K562 (cell line): Measurements from ENCODE around the gene CPOX. TPM values are rescaled to one million over a fixed set of nuclear protein-coding genes. Genes with fewer than 3 reads are reported as not detected.

ENCODE experiments used
- CEBPB ChIP-seq: fragments of 450-650 bp; IDR thresholded peaks from 2 replicates; pipeline ENCODE4 v1.6.1; 2016; ENCODE audit warnings: missing genetic modification characterization, missing compliant biosample characterization
- FOXJ2 ChIP-seq: fragments of 200-800 bp; sonication (Bioruptor generic); IDR thresholded peaks from 2 replicates; pipeline ENCODE4 v1.6.1; 2016; ENCODE audit warnings: missing genetic modification characterization, missing compliant biosample characterization
- HMG20A ChIP-seq: fragments of 450-650 bp; formaldehyde crosslinking; conservative IDR thresholded peaks from 2 replicates; pipeline ENCODE4 v1.4.0; 2020; ENCODE audit warnings: mild to moderate bottlenecking, mixed read lengths
- PRPF4 ChIP-seq: fragments of 200-400 bp; formaldehyde crosslinking; IDR thresholded peaks from one replicate; pipeline ENCODE4 v1.6.1; 2017; ENCODE audit warnings: low read length, low read depth, mild to moderate bottlenecking; ENCODE audit not compliant: insufficient read depth, poor library complexity, severe bottlenecking
- TBP ChIP-seq: optimal IDR thresholded peaks from 2 replicates; pipeline ENCODE3; 2011; ENCODE audit warnings: low read depth, low read length, improper control_type of control experiment
- UBTF ChIP-seq, 2 experiments: IDR thresholded peaks; 2 replicates each; pipeline ENCODE4 v1.6.1; 2012; ENCODE audit warnings: improper control_type of control experiment in 2 of 2, low read depth in 2 of 2, low read length in 2 of 2, borderline replicate concordance in 1 of 2
- XRCC3 ChIP-seq: fragments of 450-650 bp; IDR thresholded peaks from 2 replicates; pipeline ENCODE4 v1.6.1; 2017; ENCODE audit warnings: mild to moderate bottlenecking, moderate library complexity
- ZNF212 ChIP-seq: fragments of 450-650 bp; formaldehyde crosslinking; IDR thresholded peaks from 2 replicates; pipeline ENCODE4 v1.4.0; 2020; ENCODE audit warnings: mild to moderate bottlenecking
- ZNF280B ChIP-seq: fragments of 250-450 bp; sonication (Bioruptor Pico); IDR thresholded peaks from 2 replicates; pipeline ENCODE4 v1.5.1; 2021; ENCODE audit warnings: mild to moderate bottlenecking
- polyA plus RNA-seq, 8 experiments: library from polyadenylated mRNA; depleted of rRNA in 4 of 8; stranded (reverse) in 5 of 8; unstranded in 3 of 8; fragments of >200 nt; fragmentation: Nextera tagmentation in 2 of 8; fragmentation: Illumina TruSeq in 1 of 8; extraction: Ambion mirVana in 2 of 8; extraction: Trizol in 1 of 8; gene quantifications; 2 replicates each; pipeline versions ENCODE4 v1.2.1 to v1.2.3, GENCODE V29; 2011 to 2014; ENCODE audit warnings: inconsistent platforms in 1 of 8, missing spikeins in 1 of 8
- total RNA-seq, 7 experiments: library from RNA; depleted of rRNA in 6 of 7; stranded (reverse); fragments of >200 nt in 6 of 7; fragmentation: Illumina TruSeq in 2 of 7; extraction: Trizol in 2 of 7; gene quantifications; 2 replicates each; pipeline versions ENCODE4 v1.2.1 to v1.2.3, GENCODE V29; 2011 to 2021; ENCODE audit warnings: low replicate concordance in 1 of 7

The CPOX gene
- total and polyA plus RNA-seq, 9 of the 15 experiments (the other 6 are each of a cell fraction or from before 2014, with no cell fraction given): 14.6 to 82.1 (median 24.8) TPM

DNA sequence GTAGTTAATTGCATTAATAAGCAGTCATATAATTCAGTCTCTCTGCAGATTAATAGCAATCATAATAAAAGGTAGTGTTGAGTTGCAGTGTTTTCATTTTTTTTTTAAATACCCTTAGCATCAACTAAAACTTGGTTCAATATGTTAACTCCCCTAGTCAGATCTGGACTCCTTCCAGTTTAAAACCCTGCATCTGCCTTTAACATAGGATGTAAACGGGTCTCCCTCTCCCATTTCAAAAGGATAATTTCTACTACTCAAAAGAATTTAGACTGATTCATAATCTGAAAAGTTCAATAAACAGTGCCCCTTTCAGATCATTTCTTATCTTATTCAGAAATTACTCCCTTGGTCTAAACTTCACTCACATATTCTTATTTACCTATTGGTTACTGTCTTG, 11.4 kb downstream of the CPOX start (continued):
- TF ChIP-seq ZNF280B (CRISPR knock-in tag) (no peak), XRCC3 (no peak), UBTF (IDR thresholded peaks at IDR 0.05; ENCODE audit: borderline replicate concordance in 1 of 2, low read depth in 2 of 2, low read length in 2 of 2) (no peak), TBP (no peak), PRPF4 (no peak), CEBPB (no peak), ZNF212 (CRISPR knock-in tag) (no peak), FOXJ2 (tag) (no peak), HMG20A (CRISPR knock-in tag) (no peak)
- TF ChIP-seq, all 486 proteins: peak for 0
